ENCODE measurements around the gene CLDN5. TPM values are rescaled to one million over a fixed set of nuclear protein-coding genes. Genes with fewer than 3 reads are reported as not detected.

CLDN5 gene
- total and polyA plus RNA-seq, 2 donors (not counting 1 experiment from before 2014, with no cell fraction given): 0.33 TPM; not detected in 1

- no peaks in the 10 kb centered on the region for H3K9me3 ChIP-seq (ENCODE audit: control insufficient read depth, insufficient read depth, low read depth, low read length)
- H2AFZ ChIP-seq (ENCODE audit: low read length): no peak overlapping the region
- H3K27me3 ChIP-seq (ENCODE audit: control insufficient read depth, insufficient read depth, low read length): no peaks in the 10 kb centered on the region
- TF ChIP-seq, protein P1, sequence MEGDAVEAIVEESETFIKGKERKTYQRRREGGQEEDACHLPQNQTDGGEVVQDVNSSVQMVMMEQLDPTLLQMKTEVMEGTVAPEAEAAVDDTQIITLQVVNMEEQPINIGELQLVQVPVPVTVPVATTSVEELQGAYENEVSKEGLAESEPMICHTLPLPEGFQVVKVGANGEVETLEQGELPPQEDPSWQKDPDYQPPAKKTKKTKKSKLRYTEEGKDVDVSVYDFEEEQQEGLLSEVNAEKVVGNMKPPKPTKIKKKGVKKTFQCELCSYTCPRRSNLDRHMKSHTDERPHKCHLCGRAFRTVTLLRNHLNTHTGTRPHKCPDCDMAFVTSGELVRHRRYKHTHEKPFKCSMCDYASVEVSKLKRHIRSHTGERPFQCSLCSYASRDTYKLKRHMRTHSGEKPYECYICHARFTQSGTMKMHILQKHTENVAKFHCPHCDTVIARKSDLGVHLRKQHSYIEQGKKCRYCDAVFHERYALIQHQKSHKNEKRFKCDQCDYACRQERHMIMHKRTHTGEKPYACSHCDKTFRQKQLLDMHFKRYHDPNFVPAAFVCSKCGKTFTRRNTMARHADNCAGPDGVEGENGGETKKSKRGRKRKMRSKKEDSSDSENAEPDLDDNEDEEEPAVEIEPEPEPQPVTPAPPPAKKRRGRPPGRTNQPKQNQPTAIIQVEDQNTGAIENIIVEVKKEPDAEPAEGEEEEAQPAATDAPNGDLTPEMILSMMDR (conservative IDR thresholded peaks at IDR 0.05 in 1 of 2, IDR thresholded peaks at IDR 0.05 in 1 of 2; ENCODE audit: low read depth in 1 of 2, low read length in 2 of 2): no peak
- TF ChIP-seq EZH2 (IDR thresholded peaks at IDR 0.05; ENCODE audit: low read length, missing control alignments): no peak
- no peaks in the 10 kb centered on the region for H3K79me2 ChIP-seq (ENCODE audit: control insufficient read depth, insufficient read depth, low read length)
- H4K20me1 ChIP-seq (ENCODE audit: control insufficient read depth, extremely low read depth, insufficient read depth, low read length): no peaks in the 10 kb centered on the region
- peaks cover 2% of the 10 kb centered on the region for H3K36me3 ChIP-seq (ENCODE audit: control insufficient read depth, insufficient read depth, low read length)
- no peak for DNase-seq (ENCODE audit: low read depth in 2 of 2)
- H3K9ac ChIP-seq (ENCODE audit: insufficient read depth, low read length): no peak overlapping the region
- no peaks in the 10 kb centered on the region for H3K4me1 ChIP-seq (ENCODE audit: control insufficient read depth, extremely low read depth, insufficient read depth, low read length)
- H3K4me2 ChIP-seq (ENCODE audit: extremely low read depth, insufficient read depth, low read length): no peak overlapping the region
- no peak overlapping the region for H3K4me3 ChIP-seq (replicated peaks in 1 of 4; ENCODE audit: control extremely low read depth in 1 of 4, insufficient read depth in 1 of 4, low read depth in 3 of 4, low read length in 4 of 4)
- H3K27ac ChIP-seq (ENCODE audit: insufficient read depth, low read length): no peak overlapping the region
Measured at GRCh38 chr22:19504900-19505734, 19.1 kb downstream of the CLDN5 start.

GRCh38 chr22:19503869-19504268 is 20.3 kb downstream of the CLDN5 start:
- Histone ChIP-seq H3K4me2 (ENCODE audit: extremely low read depth, insufficient read depth, low read length) (no peak overlapping the region), H3K27ac (ENCODE audit: insufficient read depth, low read length) (no peak overlapping the region), H2AFZ (ENCODE audit: low read length) (no peak overlapping the region), H3K79me2 (ENCODE audit: control insufficient read depth, insufficient read depth, low read length) (no peaks in the 10 kb centered on the region), H3K4me1 (ENCODE audit: control insufficient read depth, extremely low read depth, insufficient read depth, low read length) (no peaks in the 10 kb centered on the region), H3K9ac (ENCODE audit: insufficient read depth, low read length) (no peak overlapping the region), H3K36me3 (ENCODE audit: control insufficient read depth, insufficient read depth, low read length) (peaks cover 3% of the 10 kb centered on the region), H3K4me3 (replicated peaks in 1 of 4; ENCODE audit: control extremely low read depth in 1 of 4, insufficient read depth in 1 of 4, low read depth in 3 of 4, low read length in 4 of 4) (no peak overlapping the region), H4K20me1 (ENCODE audit: control insufficient read depth, extremely low read depth, insufficient read depth, low read length) (no peaks in the 10 kb centered on the region), H3K27me3 (ENCODE audit: control insufficient read depth, insufficient read depth, low read length) (no peaks in the 10 kb centered on the region), H3K9me3 (ENCODE audit: control insufficient read depth, insufficient read depth, low read depth, low read length) (no peaks in the 10 kb centered on the region)
- DNase-seq (ENCODE audit: low read depth in 2 of 2): no peak
- TF ChIP-seq, protein P1 (conservative IDR thresholded peaks at IDR 0.05 in 1 of 2, IDR thresholded peaks at IDR 0.05 in 1 of 2; ENCODE audit: low read depth in 1 of 2, low read length in 2 of 2): no peak
- TF ChIP-seq EZH2 (IDR thresholded peaks at IDR 0.05; ENCODE audit: low read length, missing control alignments): no peak

DNA sequence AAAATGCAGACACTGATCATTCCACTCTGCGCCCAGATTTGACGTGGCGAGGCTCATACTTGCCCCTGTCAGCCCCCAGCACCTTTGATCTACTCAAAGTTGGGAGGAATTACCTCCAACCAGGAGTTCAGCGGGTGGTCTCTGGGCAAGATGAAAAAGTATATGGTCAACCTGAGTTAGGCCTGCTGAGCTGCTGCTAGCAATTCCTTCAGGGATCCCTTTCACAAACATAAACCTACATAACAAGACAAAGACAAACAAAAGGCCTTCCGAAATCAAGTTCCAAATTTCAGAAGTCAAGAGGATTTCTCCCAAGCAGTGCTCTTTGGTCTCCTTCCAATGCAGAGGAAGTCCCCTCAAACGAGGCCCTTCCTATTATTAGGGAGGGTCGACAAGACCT is 20.8 kb downstream of the CLDN5 start:
- Histone ChIP-seq H3K9me3 (ENCODE audit: control insufficient read depth, insufficient read depth, low read depth, low read length) (no peaks in the 10 kb centered on the region), H3K4me2 (ENCODE audit: extremely low read depth, insufficient read depth, low read length) (no peak overlapping the region), H3K4me3 (replicated peaks in 1 of 4; ENCODE audit: control extremely low read depth in 1 of 4, insufficient read depth in 1 of 4, low read depth in 3 of 4, low read length in 4 of 4) (no peak overlapping the region), H3K36me3 (ENCODE audit: control insufficient read depth, insufficient read depth, low read length) (peaks cover 3% of the 10 kb centered on the region), H2AFZ (ENCODE audit: low read length) (no peak overlapping the region), H3K4me1 (ENCODE audit: control insufficient read depth, extremely low read depth, insufficient read depth, low read length) (no peaks in the 10 kb centered on the region), H3K9ac (ENCODE audit: insufficient read depth, low read length) (no peak overlapping the region), H3K27me3 (ENCODE audit: control insufficient read depth, insufficient read depth, low read length) (no peaks in the 10 kb centered on the region), H3K79me2 (ENCODE audit: control insufficient read depth, insufficient read depth, low read length) (no peaks in the 10 kb centered on the region), H3K27ac (ENCODE audit: insufficient read depth, low read length) (no peak overlapping the region), H4K20me1 (ENCODE audit: control insufficient read depth, extremely low read depth, insufficient read depth, low read length) (no peaks in the 10 kb centered on the region)
- no peak for DNase-seq (ENCODE audit: low read depth in 2 of 2)
- TF ChIP-seq, protein P1 (conservative IDR thresholded peaks at IDR 0.05 in 1 of 2, IDR thresholded peaks at IDR 0.05 in 1 of 2; ENCODE audit: low read depth in 1 of 2, low read length in 2 of 2): no peak
- no peak for TF ChIP-seq EZH2 (IDR thresholded peaks at IDR 0.05; ENCODE audit: low read length, missing control alignments)

All from fibroblast of lung (primary cell).